Liver (tissue), 9 donors: ENCODE results near the gene PDE4B. TPM values are rescaled to one million over a fixed set of nuclear protein-coding genes. Genes with fewer than 3 reads are reported as not detected.
"Not testable (repeated sequence)": the region's sequence is repeated elsewhere in the genome, so short reads cannot be mapped to it uniquely, and the experiment has no call there.

Experiments
- DNase-seq: peaks from one replicate; pipeline ENCODE4 v3.0.0-alpha.2; 2017; ENCODE audit warnings: low spot score
- H3K27ac ChIP-seq, 2 donors: one replicate each; pipeline ENCODE4 v1.7.0; 2013; ENCODE audit warnings: inconsistent platforms in 2 of 2, low read length in 2 of 2, control low read depth in 1 of 2, low read depth in 1 of 2, mild to moderate bottlenecking in 1 of 2
- H3K27me3 ChIP-seq, 4 donors: one replicate each; pipeline versions ENCODE4 v1.6.1 to v1.7.0; 2013; ENCODE audit warnings: low read length in 3 of 4, inconsistent platforms in 1 of 4, mild to moderate bottlenecking in 1 of 4, moderate library complexity in 1 of 4; ENCODE audit not compliant: control insufficient read depth in 4 of 4, insufficient read depth in 4 of 4
- H3K36me3 ChIP-seq, 4 donors: one replicate each; pipeline versions ENCODE4 v1.6.1 to v1.7.0; 2013; ENCODE audit warnings: low read length in 3 of 4, mild to moderate bottlenecking in 3 of 4, low read depth in 1 of 4, moderate library complexity in 1 of 4; ENCODE audit not compliant: control insufficient read depth in 4 of 4, insufficient read depth in 3 of 4
- H3K4me1 ChIP-seq, 4 donors: one replicate each; pipeline versions ENCODE4 v1.6.1 to v1.7.0; 2013; ENCODE audit warnings: low read length in 3 of 4, mild to moderate bottlenecking in 3 of 4, moderate library complexity in 1 of 4; ENCODE audit not compliant: control insufficient read depth in 4 of 4, insufficient read depth in 4 of 4
- H3K4me3 ChIP-seq, 3 donors: one replicate each; pipeline versions ENCODE4 v1.6.1 to v1.7.0; 2013; ENCODE audit warnings: low read length in 3 of 3, control low read depth in 1 of 3, low read depth in 1 of 3, mild to moderate bottlenecking in 1 of 3
- H3K9ac ChIP-seq, 2 donors: one replicate each; pipeline ENCODE4 v1.7.0; 2013; ENCODE audit warnings: low read length in 2 of 2, mild to moderate bottlenecking in 2 of 2, moderate library complexity in 2 of 2, control low read depth in 1 of 2, low read depth in 1 of 2
- H3K9me3 ChIP-seq, 4 donors: one replicate each; pipeline versions ENCODE4 v1.6.1 to v1.7.0; 2013; ENCODE audit warnings: low read length in 3 of 4; ENCODE audit not compliant: control insufficient read depth in 4 of 4
- ATF3 ChIP-seq: IDR thresholded peaks from 2 replicates; pipeline ENCODE4 v1.6.1; 2016; ENCODE audit warnings: antibody characterized with exemption
- CTCF ChIP-seq: fragments of 150-350 bp; IDR thresholded peaks from 2 replicates; pipeline ENCODE4 v1.5.1; 2017; ENCODE audit warnings: improper control_type of control experiment, low read depth, low read length; ENCODE audit not compliant: missing input control
- EGR1 ChIP-seq, 2 donors: IDR thresholded peaks; 2 replicates each; pipeline ENCODE4 v1.6.1; 2016 to 2018; ENCODE audit warnings: antibody characterized with exemption in 2 of 2, low read depth in 2 of 2
- FOXA1 ChIP-seq: IDR thresholded peaks from 2 replicates; pipeline ENCODE4 v1.6.1; 2016; ENCODE audit warnings: antibody characterized with exemption
- FOXA2 ChIP-seq: IDR thresholded peaks from 2 replicates; pipeline ENCODE4 v1.6.1; 2016; ENCODE audit warnings: antibody characterized with exemption
- HNF4A ChIP-seq, 2 donors: conservative IDR thresholded peaks; 2 replicates each; pipeline ENCODE4 v1.6.1; 2016; ENCODE audit warnings: antibody characterized with exemption in 2 of 2, mild to moderate bottlenecking in 2 of 2
- RAD21 ChIP-seq, 2 donors: IDR thresholded peaks; 2 replicates each; pipeline ENCODE4 v1.6.1; 2016; ENCODE audit warnings: antibody characterized with exemption in 2 of 2, mild to moderate bottlenecking in 2 of 2
- REST ChIP-seq: IDR thresholded peaks from 2 replicates; pipeline ENCODE4 v1.6.1; 2016; ENCODE audit warnings: antibody characterized with exemption, mild to moderate bottlenecking
- RXRA ChIP-seq, 2 donors: IDR thresholded peaks; 2 replicates each; pipeline ENCODE4 v1.6.1; 2017 to 2018; ENCODE audit warnings: antibody characterized with exemption in 2 of 2, mild to moderate bottlenecking in 1 of 2
- SP1 ChIP-seq: IDR thresholded peaks from 2 replicates; pipeline ENCODE4 v1.6.1; 2018; ENCODE audit warnings: antibody characterized with exemption, mild to moderate bottlenecking
- YY1 ChIP-seq: IDR thresholded peaks from 2 replicates; pipeline ENCODE4 v1.6.1; 2016; ENCODE audit warnings: antibody characterized with exemption, mild to moderate bottlenecking
- ZBTB33 ChIP-seq: IDR thresholded peaks from 2 replicates; pipeline ENCODE4 v1.6.1; 2016; ENCODE audit warnings: antibody characterized with exemption
- WGBS: extraction: QIAGEN DNeasy Blood & Tissue Kit; methylation state at CpG from one replicate; pipeline ENCODE4 v1.1.7; 2013; 5-methylcytosine and 5-hydroxymethylcytosine counted together
- polyA plus RNA-seq, 2 donors: library from polyadenylated mRNA; stranded (reverse) in 1 of 2; unstranded in 1 of 2; fragments of 200-250 nt in 1 of 2; fragments of >200 nt in 1 of 2; fragmentation: Nextera tagmentation in 1 of 2; extraction: Ambion mirVana in 1 of 2; gene quantifications; one replicate each; pipeline versions ENCODE4 v1.2.1 to v1.2.3, GENCODE V29; 2013 to 2015
- total RNA-seq, 2 donors: library from RNA; depleted of rRNA; stranded (reverse); fragments of >200 nt; gene quantifications; one replicate each; pipeline ENCODE4 v1.2.3, GENCODE V29; 2014
- donor health status: healthy.
- donor health status: healthy.
- donor health status: healthy.
- donor health status: healthy.
- donor health status: healthy.

The PDE4B gene
- total and polyA plus RNA-seq, 4 donors: 1.9 to 3.9 (median 2.7) TPM

GRCh38 chr1:66416295-66416694 is 623.6 kb downstream of the PDE4B start (continued):
- TF ChIP-seq ZBTB33 (peak; percentile 68), RXRA (IDR thresholded peaks at IDR 0.05) (peak; percentile 32 to 67), SP1 (peak; percentile 35), FOXA1 (no peak), YY1 (peak; percentile 81), EGR1 (IDR thresholded peaks at IDR 0.05; ENCODE audit: low read depth in 2 of 2) (peak in 1 of 2 donors; percentile 23), HNF4A (conservative IDR thresholded peaks at IDR 0.05) (peak; percentile 52 to 71)

GRCh38 chr1:66418021-66418420 is 625.3 kb downstream of the PDE4B start:
- peaks cover 0 to 6% (median 1%) of the 10 kb centered on the region in 4 donors for H3K9me3 ChIP-seq
- peaks cover under 1 to 5% (median 3%) of the 10 kb centered on the region in 4 donors for H3K4me1 ChIP-seq
- DNase-seq: no peak
- no peaks in the 10 kb centered on the region for H3K36me3 ChIP-seq
- no peaks in the 10 kb centered on the region for H3K27me3 ChIP-seq
- 98% methylated on average over 1 of the region's 1 CpG for WGBS
- no peak overlapping the region for H3K9ac ChIP-seq
- no peak overlapping the region for H3K4me3 ChIP-seq
- H3K27ac ChIP-seq: no peak overlapping the region
- TF ChIP-seq RXRA (IDR thresholded peaks at IDR 0.05) (no peak), CTCF (no peak), SP1 (no peak), FOXA1 (no peak), FOXA2 (no peak), RAD21 (IDR thresholded peaks at IDR 0.05) (no peak), REST (no peak), ATF3 (no peak)

DNA sequence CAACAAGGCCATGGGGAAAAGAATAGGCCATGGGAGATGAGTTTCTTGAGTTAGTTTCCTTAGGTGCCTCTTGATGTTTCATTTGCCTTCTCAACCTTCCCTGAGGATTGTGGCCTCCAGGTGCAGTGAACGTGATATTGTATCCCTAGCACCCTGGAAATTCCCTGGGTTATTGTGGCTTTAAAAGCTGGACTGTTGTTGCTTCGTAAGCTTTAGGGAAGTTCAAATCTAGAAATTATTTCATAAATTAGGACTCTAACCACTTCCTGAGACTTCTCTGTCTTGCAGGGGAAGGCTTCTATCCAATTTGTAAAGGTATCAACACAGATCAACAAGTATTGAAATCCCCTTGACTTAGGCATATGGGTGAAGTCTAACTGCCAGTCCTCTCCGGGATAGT is 627.5 kb downstream of the PDE4B start:
- not testable (repeated sequence) for H3K9ac ChIP-seq, H3K4me1 ChIP-seq, DNase-seq, H3K27me3 ChIP-seq, H3K9me3 ChIP-seq, H3K36me3 ChIP-seq, H3K27ac ChIP-seq, H3K4me3 ChIP-seq
- WGBS: 91% methylated on average over 3 of the region's 3 CpGs

DNA sequence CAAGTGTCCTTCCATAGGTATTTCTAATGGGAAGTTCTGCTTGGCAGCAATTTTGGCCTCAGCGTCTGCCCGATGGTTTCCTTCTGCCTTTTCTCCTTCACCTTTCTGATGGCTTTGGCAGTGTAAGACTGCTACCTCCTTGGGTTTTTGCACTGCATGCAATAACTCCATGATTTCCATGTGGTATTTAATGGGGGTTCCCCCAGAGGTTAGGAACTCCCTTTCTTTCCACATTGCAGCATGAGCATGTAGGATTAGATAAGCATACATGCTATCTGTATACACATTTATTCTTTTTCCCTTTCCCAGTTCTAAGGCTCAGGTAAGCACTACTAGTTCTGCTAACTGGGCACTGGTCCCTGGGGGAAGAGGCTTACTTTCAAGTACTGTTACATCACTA is 628.2 kb downstream of the PDE4B start:
- H3K4me1 ChIP-seq, DNase-seq, H3K36me3 ChIP-seq, H3K4me3 ChIP-seq, H3K27ac ChIP-seq, H3K9ac ChIP-seq, H3K27me3 ChIP-seq, H3K9me3 ChIP-seq: not testable (repeated sequence)
- 88% methylated on average over 2 of the region's 2 CpGs for WGBS
